ENCODE results near the gene DDTL. TPM values are rescaled to one million over a fixed set of nuclear protein-coding genes. Genes with fewer than 3 reads are reported as not detected.
"Not testable (repeated sequence)": the region's sequence is repeated elsewhere in the genome, so short reads cannot be mapped to it uniquely, and the experiment has no call there.

The DDTL gene
- polyA plus RNA-seq (ENCODE audit: insufficient read length), result 3.3 TPM

DNA sequence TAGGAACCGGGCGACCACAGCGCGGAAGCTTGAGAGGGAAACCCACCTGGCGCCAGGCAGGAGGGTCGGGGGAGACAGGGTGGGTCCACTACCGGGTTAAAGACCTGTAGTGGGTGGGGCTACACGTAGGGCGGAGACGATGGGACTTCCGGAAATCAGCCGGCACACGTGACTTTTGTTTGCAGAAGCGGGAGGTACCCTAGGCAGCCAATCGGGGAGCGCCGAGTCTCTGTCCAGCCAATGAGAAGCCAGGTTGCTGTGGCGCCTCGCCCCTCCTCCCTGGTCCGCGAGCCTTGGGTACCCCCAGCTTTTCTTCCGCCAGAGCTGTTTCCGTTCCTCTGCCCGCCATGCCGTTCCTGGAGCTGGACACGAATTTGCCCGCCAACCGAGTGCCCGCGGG is at the start of gene DDTL:
Gene DDTL, plus strand, starts transcription at position 321 of the 400 bp plus-strand sequence. Its CDS starts 27 bp downstream, at position 348.
- DNase-seq, result not testable (repeated sequence)

DNA sequence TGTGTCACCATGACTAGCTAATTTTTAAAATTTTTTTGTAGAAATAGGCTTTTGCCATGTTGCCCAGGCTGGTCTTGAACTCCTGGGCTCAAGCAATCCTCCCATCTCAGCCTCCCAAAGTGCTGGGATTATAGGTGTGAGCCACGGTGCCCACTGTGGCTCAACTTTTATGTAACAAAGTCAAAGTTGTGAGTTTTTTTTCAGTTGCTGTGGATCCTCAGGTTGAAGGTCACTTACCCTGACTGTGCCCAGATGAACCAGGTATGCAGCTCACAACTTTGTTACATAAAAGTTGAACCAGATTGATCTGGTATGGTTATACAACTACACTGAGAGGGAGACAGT is 46.4 kb upstream of the DDTL start:
- DNase-seq, result not testable (repeated sequence)

DNA sequence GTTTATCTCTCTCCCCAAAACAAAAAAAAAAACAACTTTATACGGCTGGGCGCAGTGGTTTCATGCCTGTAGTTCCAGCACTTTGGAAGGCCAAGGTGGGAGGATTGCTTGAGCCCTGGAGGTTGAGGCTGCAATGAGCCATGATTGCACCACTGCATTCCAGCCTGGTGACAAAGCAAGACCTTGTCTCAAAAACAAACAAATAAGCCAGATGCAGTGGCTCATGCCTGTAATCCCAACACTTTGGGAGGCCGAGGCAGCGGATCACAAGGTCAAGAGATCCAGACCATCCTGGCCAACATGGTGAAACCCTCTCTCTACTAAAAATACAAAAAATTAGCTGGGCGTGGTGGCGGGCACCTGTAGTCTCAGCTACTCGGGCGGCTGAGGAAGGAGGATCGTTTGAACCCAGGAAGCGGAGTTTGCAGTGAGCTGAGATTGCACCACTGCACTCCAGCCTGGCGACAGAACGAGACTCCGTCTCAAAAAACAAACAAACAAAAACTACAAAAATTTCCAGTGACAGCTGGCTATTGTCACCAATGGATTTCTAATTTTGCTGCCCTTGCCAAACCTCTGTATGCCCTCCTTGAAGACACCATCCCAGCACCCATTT is 45.0 kb upstream of the DDTL start:
- not testable (repeated sequence) for DNase-seq

DNA sequence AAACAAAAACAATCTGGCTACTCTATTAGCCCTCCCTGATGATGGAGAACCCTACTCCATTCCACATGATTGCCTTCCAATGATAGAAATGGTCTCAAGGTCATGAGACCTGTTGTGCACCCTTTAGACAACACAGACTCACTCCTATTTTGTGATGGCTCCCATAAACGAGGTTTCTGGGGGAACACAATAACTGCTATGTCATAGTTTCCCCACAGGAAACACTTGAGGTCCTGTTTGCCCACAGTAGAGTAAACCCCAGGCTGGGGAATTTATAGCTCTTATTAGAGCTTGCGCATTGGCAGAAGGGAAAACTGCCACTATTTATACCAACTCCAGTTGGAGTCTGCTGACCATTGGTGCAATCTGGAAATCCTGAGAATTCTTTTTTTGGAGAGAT is 43.8 kb upstream of the DDTL start:
- no peak for DNase-seq

DNA sequence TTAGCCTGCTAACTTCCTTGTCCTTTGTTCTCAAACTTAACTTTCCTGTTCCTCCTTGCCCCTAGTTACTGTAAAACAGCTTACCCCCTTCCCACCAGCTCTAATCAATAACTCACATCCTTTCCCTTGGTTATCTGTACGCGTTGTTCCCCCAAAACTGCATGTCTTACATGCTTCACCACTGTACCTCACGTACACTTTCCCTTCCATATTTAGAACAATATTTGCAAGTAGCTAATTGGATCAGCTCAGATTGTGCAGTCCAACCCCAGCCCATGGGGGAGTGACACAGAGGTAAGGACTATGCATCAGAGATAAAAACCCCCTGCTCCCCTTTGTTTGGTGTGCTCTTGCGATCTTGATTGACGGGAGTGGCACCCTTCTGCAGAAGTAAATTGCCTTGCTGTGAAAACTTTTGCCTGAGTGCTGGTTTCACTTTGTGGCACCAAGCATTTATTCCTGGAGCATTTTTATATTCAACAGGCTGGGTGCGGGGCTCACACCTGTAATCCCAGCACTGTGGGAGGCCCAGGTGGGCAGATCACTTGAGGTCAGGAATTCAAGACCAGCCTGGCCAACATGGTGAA is 41.6 kb upstream of the DDTL start:
- no peak for DNase-seq

DNA sequence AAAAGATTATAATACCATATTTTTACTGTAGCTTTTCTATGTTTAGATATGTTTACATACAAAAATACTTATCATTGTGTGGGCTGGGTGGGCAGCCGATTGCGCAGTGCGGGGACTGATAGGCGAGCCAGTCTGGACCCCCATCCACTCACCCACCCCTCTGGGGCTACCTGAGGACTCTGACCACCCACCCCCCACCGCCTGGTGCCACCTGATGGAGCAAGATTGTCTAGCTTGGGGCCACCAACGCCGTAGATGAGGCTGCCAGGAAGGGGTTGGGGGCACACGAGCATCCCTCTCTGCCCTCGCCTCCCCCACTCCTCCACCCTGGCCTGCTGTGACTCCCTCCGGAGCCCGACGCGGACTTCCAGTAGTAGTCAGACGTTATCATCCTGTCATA is 40.1 kb upstream of the DDTL start:
- no peak for DNase-seq

DNA sequence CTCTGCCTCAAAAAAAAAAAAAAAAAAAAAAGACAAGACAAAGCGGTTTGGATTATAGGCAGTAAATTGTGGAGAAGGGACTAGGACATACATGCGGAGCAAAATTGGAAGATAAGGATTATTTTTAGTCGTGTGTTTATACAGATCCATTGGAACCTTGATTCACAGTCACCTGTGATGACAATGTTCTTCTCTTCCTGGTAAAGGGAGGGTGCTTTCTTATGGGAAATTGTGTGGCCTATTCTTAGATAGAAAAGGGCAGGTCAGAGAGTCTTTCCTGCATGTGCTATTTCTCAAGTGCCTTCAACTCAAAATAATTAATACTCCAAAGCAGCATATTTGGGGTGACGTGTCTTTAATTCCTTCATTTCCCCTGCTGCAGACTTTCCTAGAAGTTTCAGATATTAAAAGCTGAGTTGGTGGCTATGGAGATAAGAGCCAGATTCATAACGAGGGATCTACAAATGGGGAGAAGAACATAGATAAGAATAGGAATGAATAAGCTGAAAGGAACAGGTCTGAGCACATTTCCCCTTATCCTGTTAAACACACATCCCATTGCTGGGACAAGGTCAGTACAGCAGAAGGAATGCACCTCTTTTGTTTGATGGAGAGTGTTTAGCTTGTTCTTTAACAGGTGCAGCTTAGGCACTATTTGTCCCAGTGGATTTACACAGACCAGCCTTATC is 28.2 kb upstream of the DDTL start:
- DNase-seq, result no peak

DNA sequence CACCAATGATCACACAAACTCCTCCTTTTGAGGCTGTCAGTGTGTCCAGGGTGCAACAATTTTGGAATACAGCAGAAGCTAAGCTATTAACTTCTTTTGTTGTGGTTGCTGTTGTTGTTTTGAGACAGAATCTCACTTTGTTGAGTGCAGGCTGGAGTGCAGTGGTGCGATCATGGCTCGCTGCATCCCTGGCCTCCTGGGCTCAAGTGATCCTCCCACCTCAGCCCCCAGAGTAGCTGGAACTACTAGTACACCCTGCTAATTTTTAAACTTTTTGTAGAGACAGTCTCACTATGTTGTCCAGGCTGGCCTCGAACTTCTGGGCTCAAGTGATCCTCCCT is 27.7 kb upstream of the DDTL start:
- no peak for DNase-seq

DNA sequence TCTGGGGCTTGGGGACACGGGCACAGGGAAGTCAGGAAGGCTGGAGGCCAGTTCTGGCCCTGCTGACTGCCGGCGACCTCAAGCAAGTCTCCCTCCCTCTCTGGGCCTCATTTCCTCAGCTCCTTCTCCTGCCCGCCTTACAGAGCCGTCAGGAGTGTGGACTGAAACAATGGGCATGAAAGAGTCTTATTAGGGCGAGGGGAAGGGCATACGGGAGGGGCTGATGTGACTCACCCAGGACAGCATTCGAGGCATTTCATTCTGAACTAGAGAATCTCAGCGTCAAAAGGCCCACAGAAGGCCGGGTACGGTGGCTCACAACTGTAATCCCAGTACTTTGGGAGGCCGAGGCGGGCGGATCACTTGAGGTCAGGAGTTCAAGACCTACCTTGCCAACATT is 26.5 kb upstream of the DDTL start:
- DNase-seq, result not testable (repeated sequence)

DNA sequence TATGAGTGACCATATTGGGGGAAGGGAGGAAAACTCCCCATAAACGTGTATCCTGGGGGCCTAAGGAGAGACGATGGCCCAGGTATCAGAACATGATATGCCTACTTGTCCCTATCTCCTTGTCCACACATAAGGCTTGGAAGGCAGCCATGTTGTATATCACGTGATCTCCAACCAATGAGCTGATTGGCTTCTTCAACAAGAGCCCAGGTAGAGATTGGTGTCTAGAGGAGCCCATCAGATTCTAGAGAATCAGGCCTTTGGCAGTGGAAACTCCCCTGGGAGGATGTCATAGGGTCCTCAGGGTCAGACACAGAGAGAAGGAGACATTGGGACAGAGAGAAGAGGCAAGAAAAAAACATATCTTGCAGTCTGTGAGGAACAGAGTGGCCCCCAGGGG is 19.3 kb upstream of the DDTL start:
- DNase-seq, result not testable (repeated sequence)

DNA sequence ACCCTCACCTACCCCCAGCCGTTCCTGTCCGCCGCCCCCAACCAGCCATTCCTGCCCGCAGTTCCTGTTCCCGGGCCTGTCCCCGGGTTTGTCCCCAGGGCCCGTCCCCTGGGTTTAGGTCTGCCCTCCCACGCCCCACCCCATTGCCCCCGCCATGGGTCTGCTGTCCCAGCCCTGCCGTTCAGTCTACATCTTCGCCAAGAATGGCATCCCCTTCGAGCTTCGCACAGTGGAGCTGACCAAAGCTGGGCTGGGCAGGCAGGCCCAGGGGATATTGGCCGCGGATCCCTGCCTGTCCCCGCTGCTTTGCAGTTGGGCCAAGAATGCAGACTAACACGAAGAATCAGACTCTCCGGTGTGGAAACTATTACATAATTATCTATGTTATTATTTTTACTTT is 16.9 kb upstream of the DDTL start:
- not testable (repeated sequence) for DNase-seq

DNA sequence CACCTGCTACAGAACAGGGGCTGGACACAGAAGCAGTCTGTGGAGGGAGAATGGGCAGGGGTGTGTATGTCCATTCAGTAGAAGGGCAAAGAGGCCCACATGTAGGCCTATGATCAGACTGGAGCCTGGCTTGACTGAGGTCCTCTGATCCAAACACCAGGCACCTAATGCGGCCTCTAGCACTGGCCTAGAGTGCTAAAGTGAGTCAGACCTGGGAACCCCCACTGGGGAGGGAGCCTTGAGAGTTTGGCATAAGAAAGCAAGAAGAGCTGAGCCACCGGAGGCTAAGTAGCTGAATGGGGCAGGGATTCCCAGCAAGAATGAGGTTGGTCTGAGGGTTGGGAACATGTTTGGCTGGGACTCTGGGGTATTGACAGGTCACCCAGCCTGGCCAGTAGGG is 15.3 kb upstream of the DDTL start:
- not testable (repeated sequence) for DNase-seq

DNA sequence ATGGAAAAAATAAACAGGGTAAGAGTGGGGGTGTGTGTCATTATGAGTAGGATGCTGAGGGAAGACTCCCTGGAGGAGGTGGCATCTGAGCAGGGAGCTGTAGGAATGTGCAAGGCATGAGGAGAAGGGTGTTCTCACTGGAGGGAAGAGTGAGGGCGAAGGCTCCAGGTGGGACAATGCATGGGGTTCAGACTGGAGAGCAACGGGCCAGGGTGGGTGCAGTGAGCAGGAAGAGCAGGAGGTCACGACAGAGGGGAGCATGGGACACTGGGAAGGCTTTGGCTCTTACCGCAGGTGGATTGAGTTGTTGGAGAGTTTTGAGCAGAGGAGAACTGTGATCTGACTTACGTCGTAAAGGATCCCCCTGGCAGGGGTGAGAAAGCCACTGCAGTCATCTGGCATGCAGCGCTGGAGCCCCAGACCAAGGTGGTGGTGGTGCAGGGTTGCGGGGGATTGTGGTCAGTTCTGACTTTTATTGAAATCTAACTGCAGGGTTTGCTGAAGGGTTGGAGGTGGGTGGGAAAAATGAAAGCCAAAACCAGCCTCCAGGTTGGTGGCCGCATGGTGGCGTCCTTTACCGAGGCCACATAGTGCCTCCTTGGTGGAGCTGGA is 13.8 kb upstream of the DDTL start:
- not testable (repeated sequence) for DNase-seq

DNA sequence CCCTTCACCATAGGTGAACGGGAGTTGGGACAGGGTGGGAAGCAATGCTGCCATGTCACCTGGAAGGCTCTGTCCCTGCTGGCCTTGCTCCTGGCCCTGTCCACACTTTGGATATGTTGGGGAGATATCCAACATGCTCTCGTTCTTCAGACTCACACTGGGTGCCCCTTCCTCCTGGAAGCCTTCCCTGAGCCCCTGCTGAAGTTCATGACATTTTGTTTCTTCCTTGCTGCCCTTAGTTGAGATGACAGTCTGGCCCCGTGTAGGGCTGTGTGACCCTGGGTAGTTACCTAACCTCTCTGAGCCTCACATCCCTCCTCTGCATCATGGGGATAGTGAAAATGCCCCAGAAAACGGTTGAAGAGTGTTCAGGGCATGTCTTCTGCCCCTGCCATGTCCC is 13.2 kb upstream of the DDTL start:
- not testable (repeated sequence) for DNase-seq

DNA sequence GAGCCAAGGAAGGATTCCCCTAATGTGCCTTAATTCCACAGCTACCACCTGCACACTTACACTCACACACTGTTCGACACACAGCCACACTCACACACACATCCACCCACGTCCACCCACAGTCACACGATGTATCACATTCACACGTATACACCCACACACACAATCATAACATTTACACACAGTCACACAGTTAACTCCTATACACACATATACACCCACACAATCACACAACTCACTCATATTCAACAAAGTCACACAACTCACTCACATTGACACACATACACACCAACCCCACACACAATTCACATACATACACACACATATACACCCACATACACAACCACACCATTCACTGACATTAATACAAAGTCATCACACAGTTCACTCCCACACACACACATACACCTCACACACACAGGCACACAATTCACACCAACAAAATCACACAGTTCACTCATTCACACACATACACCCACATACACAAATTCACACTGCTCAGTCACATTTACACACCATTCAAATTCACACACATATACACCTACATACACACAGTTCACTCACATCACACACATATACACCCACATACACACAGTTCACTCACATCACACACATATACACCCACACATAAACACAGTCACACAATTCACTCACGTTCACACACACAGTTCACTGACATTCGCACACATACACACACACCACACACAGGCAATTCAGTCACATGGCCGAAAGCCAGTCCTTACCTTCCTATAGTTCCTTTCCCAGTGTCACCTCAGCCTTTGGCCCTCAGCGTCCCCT is 12.3 kb upstream of the DDTL start:
- not testable (repeated sequence) for DNase-seq

DNA sequence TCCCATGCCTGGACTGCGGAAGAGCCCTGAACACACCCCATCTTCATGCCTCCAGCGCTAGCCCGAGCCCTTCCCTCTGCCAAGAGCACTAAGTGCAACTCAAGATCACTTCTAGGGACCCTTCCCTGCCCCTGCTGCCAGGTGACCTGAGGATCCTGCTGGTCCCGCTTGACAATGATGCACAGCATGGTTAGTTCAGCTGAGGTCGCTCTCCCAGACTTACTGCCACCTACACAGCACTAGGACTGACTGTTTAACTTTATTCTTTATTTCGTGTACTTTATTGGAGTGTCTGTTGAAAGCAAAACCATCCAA is 11.7 kb upstream of the DDTL start:
- not testable (repeated sequence) for DNase-seq

DNA sequence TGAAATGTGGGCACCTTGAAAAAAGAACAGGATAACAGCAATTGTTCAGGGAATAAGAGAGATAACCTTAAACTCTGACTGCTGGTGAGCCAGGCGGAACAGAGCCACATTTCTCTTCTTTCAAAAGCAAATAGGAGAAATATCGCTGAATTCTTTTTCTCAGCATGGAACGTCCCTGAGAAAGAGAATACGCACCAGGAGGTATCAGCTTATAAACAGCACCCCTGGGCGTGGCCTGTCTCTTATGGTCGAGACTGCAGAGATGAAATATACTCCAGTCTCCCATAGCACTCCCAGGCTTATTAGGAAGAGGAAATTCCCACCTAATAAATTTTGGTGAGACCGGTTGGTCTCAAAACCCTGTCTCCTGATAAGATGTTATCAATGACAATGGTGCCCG is 10.8 kb upstream of the DDTL start:
- DNase-seq, result not testable (repeated sequence)

DNA sequence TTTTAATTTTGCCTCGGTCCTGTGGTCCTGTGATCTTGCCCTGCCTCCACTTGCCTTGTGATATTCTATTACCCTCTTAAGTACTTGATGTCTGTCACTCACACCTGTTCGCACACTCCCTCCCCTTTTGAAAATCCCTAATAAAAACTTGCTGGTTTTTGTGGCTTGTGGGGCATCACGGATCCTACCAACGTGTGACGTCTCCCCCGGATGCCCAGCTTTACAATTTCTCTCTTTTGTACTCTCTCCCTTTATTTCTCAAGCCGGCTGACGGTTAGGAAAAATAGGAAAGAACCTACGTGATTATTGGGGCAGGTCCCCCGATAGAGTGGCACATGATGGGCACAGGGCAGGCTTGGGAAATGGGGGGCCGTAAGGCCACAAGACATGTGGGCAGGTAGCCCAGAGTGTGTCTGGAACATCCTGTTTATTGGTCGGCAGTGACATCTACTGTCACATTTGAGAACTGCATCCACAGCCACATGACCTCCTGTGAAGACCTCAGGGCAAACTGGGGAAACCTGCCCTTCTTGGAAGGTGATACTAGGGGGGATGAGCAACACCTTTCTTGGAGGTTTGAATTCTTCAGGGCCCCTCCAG is 10.3 kb upstream of the DDTL start:
- peak; percentile 79 for DNase-seq

DNA sequence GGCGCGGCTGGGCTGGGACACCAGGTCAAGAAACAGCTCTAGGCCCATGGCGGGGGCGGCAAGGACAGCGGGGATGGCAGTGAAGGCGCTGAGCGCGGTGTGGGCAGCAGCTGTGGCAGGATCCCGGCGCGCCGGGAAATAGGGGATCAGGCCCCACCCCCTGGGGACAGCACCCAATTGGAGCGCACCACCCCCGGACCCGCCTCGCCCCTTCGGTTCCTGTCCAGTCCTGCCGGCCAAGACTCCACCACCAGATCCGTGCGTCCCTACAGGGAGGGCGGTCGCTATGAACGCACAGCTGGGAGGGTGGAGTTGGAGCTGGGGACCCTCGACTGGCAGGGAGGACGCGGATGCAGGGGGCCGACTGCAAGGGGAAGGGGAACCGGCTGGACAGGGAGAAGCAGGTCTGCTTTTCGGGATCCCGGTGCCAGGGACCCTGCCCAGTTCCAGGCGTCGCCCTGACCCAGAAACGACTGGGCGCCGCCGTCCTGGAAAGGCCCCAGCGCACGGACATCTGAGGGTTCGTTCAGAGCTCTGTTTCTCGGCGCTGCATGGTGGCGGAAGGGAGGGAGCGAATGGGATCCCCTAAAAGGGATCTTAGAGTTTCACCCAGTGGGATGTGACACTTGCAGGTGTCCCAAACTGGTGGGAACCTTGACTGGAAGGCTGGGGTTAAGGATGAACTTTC is 5.5 kb upstream of the DDTL start, which contains the start of gene GSTT2B:
Gene GSTT2B, minus strand, starts transcription at position 112 of the 688 bp plus-strand sequence. Its CDS starts 64 bp downstream, at position 48.
- not testable (repeated sequence) for DNase-seq

DNA sequence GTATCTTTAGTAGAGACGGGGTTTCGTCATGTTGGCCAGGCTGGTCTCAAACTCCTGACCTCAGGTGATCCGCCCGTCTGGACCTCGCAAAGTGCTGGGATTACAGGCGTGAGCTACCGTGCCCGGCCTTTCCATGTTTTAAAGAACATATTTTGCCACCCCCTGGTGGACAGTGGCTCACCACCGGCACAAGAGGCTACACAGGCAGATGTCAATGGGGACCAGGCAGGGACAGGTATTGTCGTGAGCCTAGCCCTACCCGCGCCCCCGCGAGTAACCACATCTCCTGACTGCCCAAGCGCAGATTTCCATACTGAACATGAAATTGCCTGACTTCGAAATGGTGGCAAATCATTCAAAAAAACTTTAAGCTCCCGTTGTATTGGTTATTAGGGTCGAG is 594 bp upstream of the DDTL start:
- not testable (repeated sequence) for DNase-seq

DNA sequence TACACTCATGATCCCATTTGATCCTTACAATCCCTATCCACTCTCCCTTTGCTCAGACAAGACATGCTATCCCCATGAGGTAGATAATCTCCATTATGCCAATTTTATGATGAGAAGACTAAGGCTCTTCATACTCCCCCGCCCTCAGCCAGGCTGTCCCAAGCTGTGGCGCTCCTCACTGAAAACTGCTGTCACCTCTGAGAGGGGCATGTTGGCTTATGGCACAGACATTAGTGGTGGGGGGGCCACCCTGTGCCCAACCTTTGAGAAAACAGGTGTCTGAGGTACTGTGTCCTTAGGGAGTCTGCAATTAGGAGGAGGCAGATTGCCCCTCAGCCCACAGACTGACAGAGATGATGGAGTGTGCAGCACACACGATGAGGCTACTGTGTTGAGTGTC is 2.4 kb downstream of the DDTL start:
- DNase-seq, result no peak

DNA sequence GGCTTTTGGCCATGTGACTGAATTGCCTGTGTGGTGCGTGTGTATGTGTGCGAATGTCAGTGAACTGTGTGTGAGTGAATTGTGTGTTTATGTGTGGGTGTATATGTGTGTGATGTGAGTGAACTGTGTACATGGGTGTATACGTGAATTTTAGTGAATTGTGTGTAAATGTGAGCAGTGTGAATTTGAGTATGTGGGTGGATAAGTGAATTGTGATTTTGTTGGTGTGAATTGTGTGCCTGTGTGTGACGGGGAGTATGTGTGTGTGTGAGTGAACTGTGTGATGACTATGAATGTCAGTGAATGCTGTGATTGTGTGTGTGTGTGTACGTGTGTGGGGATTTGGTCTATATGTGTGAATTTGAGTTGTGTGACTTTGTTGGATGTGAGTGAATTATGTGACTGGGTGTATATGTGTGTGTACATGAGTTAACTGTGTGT is 3.5 kb downstream of the DDTL start:
- no peak for DNase-seq
